Suprapubic skin (tissue), 4 donors: Measurements from ENCODE around the gene SLC45A3.

Experiments
- POLR2A ChIP-seq, 2 donors: fragments of 450-650 bp; IDR thresholded peaks; one replicate each; pipeline ENCODE4 v1.6.1; 2017; ENCODE audit warnings: antibody characterized with exemption in 2 of 2, mild to moderate bottlenecking in 2 of 2, moderate library complexity in 2 of 2
- POLR2AphosphoS5 ChIP-seq, 3 donors: sonication (generic); formaldehyde crosslinking; IDR thresholded peaks; one replicate each; pipeline ENCODE4 v1.6.1; 2017; ENCODE audit warnings: antibody characterized with exemption in 3 of 3
- TF ChIP-seq, protein P1 (sequence below), 2 donors: fragments of 200-600 bp in 1 of 2; fragments of 450-650 bp in 1 of 2; sonication (generic) in 1 of 2; IDR thresholded peaks; one replicate each; pipeline ENCODE4 v1.5.1; 2016 to 2019; ENCODE audit warnings: antibody characterized with exemption in 2 of 2, mild to moderate bottlenecking in 1 of 2, moderate library complexity in 1 of 2

DNA sequence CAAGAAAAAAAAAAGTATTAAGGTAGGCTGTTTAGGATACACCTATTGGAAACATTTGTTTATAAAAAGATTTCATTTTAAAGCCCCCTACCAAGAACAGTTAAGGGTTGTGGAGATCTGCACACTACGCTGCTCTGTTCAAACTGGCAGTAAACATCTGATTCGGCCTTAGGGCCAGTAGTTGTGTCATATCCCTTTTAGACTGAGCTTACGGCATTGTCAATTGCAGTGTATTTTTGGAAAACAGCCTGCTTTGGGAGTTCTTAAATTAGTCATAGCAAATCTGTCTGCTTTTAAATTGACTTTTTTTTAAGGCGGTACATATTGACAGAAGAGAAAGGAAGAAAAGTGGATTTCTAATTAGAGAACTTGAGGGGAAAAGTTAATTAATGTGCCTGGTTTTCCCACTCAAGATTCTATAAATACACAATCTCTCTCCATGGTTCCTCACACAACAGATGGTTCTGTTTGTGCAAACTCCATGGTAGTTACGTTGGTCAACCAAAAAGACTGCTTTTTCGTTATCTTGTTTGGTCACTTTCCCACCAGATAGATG, 46.8 kb downstream of the SLC45A3 start:
- TF ChIP-seq, protein P1, sequence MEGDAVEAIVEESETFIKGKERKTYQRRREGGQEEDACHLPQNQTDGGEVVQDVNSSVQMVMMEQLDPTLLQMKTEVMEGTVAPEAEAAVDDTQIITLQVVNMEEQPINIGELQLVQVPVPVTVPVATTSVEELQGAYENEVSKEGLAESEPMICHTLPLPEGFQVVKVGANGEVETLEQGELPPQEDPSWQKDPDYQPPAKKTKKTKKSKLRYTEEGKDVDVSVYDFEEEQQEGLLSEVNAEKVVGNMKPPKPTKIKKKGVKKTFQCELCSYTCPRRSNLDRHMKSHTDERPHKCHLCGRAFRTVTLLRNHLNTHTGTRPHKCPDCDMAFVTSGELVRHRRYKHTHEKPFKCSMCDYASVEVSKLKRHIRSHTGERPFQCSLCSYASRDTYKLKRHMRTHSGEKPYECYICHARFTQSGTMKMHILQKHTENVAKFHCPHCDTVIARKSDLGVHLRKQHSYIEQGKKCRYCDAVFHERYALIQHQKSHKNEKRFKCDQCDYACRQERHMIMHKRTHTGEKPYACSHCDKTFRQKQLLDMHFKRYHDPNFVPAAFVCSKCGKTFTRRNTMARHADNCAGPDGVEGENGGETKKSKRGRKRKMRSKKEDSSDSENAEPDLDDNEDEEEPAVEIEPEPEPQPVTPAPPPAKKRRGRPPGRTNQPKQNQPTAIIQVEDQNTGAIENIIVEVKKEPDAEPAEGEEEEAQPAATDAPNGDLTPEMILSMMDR (IDR thresholded peaks at IDR 0.05), result no peak
- no peak for TF ChIP-seq POLR2A (IDR thresholded peaks at IDR 0.05)
- no peak for TF ChIP-seq POLR2AphosphoS5 (IDR thresholded peaks at IDR 0.05)
